NCI-H526 (cell line): ENCODE data around the gene NDOR1.
"Not testable (repeated sequence)": the region's sequence is repeated elsewhere in the genome, so short reads cannot be mapped to it uniquely, and the experiment has no call there.

Source experiments
- DNase-seq, 2 experiments: peaks; one replicate each; lab custom pipeline; 2025; lab: John Stamatoyannopoulos, UW

Gene NDOR1

DNA sequence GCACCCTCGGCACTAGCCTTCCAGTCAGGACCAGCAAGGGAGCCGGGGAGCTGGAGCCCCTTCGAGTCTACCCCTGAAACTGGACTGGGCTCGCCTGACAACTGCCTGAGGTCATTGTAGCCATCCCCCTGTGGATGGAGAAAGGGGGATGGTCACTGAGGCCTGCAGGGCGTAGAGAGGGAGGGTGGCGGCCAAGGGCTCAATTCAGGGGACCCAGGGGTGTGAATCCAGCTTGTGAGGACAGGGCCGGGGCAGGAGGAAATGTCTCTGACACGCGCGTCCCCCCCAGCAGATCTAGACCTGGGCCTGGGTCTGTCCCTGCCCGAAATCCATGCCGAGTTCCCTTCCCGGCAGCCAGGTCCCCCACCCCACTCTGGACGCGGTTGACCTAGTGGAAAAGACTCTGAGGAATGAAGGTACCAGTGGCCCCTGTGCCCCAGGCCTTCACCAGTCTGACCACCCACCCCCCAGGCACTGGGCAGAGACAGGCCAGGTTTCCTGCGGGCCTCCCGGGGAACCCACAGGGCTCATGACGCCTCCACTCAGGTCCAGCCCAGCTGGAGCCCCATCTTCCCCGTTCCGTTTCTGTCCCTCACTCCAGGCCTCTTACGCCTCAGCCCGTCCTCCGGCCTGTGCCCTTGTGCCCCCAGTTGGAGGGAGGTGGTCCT, 26.0 kb downstream of the NDOR1 start:
- DNase-seq = no peak

- DNase-seq = no peak
Observed at GRCh38 chr9:137232101-137232500, 26.6 kb downstream of the NDOR1 start.

DNA sequence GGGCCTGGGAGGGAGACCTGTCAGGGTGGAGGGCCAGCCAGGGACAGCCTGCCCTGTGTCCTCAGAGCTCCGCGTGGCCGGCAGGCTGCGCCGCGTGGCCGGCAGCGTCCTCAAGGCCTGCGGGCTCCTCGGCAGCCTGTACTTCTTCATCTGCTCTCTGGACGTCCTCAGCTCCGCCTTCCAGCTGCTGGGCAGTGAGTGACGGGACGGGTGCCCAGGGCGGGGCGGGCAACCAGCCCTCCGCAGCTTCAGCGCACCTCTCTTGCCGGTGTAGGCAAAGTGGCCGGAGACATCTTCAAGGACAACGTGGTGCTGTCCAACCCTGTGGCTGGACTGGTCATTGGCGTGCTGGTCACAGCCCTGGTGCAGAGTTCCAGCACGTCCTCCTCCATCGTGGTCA, 27.0 kb downstream of the NDOR1 start:
- DNase-seq = no peak

DNA sequence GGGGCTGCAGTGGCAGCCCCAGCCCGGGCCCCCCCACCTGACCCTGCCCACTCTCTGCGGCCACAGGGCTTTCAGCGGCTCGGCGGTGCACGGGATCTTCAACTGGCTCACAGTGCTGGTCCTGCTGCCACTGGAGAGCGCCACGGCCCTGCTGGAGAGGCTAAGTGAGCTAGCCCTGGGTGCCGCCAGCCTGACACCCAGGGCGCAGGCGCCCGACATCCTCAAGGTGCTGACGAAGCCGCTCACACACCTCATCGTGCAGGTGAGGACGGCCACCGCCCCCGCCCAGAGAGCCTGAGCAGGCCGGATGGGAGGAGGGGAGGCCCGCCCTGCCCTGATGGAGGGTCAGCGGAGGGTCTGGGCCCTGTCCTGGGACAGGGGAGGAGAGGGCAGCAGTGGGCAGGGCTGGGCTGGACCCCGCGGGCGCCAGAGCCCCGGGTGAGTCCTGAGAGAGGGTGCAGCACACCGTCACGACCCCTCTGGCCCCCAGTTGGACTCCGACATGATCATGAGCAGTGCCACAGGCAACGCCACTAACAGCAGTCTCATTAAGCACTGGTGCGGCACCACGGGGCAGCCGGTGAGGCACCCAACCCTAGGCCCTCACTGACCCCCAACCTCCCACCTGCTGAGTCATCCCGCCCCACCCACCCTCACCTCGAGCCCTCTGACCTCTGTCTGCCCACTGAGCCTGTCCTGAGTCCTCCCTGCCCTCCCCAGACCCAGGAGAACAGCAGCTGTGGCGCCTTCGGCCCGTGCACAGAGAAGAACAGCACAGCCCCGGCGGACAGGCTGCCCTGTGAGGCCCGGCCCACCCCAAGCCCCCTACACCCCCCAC, 27.9 kb downstream of the NDOR1 start:
- DNase-seq = no peak

DNA sequence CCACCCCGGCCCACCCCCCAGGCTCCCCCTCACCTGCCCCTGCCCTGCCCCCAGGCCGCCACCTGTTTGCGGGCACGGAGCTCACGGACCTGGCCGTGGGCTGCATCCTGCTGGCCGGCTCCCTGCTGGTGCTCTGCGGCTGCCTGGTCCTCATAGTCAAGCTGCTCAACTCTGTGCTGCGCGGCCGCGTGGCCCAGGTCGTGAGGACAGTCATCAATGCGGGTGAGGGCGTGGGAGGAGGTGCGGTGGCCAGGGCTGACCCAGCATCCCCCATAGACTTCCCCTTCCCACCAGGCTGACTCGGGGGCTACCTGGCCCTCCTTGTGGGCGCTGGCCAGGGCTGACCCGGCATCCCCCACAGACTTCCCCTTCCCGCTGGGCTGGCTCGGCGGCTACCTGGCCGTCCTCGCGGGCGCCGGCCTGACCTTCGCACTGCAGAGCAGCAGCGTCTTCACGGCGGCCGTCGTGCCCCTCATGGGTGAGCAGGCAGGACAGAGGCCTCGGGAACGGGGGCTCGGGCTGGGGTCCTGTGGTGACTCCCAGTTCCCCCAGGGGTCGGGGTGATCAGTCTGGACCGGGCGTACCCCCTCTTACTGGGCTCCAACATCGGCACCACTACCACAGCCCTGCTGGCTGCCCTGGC, 28.7 kb downstream of the NDOR1 start:
- no peak for DNase-seq

DNA sequence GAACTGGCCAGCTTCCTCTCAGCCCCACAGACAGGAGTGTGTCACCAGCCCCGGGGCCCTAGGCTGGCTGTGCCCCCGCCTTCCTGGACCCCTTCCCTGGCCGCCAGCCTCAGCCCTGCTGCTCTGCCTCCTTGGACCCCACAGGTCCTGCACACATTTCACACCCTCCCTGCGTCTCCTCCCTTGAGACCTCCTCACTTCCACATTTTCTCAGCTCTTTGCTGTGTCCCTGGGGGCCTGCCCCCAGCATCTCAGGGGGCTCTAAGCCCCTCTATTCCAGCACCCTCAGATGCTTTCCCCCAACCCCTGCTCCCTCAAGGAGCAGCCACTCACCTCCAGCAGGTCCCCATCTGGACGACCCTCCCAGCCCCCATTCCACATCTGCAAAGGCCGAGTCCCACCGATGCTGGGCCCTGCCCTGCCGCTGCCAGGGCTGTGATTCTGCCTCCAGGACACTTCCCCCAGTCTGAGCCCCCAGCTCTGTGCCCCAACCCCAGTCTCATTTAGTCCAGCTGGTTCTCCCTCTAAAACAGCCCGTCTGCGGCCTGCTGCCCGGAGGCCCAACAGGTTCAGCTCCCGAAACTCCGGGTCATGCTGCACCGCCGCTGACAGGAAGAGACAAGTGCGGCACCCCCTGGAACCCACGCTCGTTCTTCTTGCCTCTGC, 29.4 kb downstream of the NDOR1 start:
- DNase-seq = no peak

DNA sequence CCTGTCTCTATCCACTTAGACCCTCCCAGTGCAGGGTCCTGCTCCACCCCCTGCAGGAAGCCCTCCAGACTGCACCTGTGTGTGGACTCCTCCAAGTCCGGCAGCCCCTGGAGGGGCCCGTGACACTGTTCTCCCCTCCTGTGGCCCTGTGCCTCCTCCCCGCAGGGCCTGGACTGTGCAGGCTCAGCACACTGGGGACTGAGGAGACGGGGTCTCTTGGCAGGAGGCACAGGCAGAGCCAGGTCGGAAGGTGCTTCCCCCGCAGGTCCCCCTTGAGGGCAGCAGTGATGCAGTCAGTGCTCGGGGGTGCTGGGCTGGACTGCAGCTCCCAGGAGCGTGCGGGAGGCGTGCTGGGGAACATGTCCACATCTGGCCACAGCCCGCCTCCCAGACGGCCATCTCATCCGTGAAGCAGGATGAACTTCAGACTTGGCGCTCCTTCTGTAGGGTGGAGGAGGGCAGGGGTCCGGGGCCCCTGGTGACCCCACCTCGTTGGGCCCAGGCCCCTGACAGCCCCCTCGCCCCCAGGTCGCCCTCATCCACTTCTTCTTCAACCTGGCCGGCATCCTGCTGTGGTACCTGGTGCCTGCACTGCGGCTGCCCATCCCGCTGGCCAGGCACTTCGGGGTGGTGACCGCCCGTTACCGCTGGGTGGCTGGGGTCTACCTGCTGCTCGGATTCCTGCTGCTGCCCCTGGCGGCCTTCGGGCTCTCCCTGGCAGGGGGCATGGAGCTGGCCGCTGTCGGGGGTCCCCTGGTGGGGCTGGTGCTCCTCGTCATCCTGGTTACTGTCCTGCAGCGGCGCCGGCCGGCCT, 30.1 kb downstream of the NDOR1 start:
- DNase-seq = no peak

DNA sequence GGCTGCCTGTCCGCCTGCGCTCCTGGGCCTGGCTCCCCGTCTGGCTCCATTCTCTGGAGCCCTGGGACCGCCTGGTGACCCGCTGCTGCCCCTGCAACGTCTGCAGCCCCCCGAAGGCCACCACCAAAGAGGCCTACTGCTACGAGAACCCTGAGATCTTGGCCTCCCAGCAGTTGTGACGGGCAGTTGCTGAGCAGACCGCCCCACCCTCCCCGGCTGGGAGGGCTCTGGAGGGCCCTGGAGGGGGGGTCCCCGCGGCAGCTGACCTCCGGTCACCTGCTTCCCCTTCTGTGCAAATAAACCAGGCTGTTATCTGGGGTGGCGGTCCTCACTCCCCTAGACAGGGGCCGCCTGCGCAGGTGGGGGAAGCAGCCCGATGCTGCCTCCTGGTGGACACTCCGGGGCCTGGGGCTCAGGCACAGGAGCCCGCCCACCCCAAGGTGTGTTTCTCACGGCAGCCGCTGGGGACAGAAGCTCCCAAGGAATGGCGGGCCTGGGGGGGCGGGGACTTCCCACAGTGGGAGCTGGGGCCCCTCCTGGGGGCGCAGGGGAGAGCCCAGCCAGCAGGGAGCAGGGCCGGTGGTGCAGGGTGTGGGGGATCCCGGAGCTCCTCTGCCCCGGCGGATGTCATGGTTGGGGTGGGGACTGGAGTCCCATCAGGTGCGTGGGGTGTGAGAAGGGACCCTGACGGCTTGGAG, 30.9 kb downstream of the NDOR1 start:
- DNase-seq = peak; percentile 39 to 89

- no peak for DNase-seq
Observed at GRCh38 chr9:137236936-137237421, 31.5 kb downstream of the NDOR1 start.

GRCh38 chr9:137237759-137238726, 32.5 kb downstream of the NDOR1 start:
- peak; percentile 35 to 67 for DNase-seq

DNA sequence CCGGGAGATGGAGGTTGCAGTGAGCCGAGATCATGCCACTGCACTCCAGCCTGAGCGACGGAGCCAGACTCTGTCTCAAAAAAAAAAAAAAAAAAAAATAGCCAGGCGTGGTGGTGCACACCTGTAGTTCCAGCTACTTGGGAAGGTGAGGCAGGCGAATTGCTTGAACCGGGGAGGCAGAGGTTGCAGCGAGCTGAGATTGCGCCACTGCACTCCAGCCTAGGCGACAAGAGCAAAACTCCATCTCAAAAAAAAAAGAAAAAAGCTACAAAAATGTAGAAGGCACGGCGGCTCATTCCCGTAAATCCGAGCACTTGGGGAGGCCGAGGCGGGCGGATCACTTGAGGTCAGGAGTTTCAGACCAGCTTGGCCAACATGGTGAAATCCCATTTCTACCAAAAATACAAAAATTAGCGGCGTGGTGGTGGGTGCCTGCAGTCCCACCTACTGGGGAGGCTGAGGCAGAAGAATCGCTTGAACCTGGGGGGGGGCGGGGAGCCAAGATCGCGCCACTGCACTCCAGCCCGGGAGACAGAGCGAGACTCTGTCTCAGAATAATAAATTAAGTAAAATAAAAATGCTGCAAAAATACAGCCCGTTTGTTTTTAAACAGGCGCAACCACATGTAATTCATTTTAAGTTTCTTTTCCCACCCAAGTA, 34.2 kb downstream of the NDOR1 start:
- not testable (repeated sequence) for DNase-seq

DNA sequence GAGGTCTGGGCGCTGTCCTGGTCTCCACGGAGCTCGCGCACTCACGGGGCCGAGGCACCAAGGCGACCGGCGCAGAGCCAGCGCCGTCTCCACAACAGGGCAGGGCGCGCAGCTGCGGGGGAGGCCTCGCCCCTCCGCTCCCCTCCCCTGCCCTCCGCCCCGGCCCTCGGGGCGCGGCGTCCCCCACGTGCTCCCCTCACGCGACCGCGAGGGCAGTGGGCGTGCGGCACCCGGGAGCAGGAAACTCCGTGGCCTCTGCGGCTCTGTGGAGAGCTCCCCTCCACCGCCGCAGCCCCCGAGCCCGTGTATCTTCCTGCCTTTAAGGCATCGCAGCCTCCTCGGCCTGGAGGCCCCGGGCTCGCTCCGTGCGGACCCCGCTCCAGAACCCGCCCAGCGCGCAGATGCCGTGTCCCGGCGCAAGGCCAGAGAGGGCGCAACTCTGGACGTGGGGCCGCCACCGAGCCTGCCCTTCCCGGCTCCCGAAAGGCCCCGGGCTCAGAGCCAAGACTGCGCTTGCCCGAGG, 34.9 kb downstream of the NDOR1 start:
- DNase-seq = peak in 1 of 2 experiments; percentile 72

DNA sequence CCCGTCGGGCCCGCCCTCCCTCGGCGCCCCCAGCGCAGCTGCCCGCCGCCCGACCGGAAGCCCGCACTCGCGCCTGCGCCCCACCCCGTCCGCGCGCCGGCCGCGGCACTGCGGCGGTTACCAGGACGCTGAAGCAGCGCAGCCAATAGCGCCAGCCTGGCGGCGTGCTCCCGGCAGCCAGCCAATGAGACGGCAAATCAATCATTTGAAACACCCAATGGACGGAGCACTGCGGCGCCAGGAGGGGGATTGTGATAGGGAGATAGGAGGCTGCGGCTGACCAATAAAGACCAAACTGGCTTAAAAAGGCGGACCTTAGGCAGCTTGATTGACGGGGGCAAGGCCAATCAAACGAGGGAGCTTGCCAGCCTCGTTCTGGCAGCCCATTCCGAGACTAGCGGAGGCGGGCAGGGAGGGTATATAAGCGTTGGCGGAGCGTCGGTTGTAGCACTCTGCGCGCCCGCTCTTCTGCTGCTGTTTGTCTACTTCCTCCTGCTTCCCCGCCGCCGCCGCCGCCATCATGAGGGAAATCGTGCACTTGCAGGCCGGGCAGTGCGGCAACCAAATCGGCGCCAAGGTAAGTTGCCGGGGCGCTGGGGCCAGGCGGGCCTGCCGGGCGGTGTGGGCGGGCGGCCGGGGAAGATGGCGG, 35.5 kb downstream of the NDOR1 start, which contains the start of gene TUBB4B:
TUBB4B (plus strand) TSS at position 447 of the 649 bp plus-strand sequence; CDS start at position 521, 74 bp downstream.
- DNase-seq = peak; percentile 98

- no peak for DNase-seq
Observed at GRCh38 chr9:137241490-137242268, 36.2 kb downstream of the NDOR1 start.

DNA sequence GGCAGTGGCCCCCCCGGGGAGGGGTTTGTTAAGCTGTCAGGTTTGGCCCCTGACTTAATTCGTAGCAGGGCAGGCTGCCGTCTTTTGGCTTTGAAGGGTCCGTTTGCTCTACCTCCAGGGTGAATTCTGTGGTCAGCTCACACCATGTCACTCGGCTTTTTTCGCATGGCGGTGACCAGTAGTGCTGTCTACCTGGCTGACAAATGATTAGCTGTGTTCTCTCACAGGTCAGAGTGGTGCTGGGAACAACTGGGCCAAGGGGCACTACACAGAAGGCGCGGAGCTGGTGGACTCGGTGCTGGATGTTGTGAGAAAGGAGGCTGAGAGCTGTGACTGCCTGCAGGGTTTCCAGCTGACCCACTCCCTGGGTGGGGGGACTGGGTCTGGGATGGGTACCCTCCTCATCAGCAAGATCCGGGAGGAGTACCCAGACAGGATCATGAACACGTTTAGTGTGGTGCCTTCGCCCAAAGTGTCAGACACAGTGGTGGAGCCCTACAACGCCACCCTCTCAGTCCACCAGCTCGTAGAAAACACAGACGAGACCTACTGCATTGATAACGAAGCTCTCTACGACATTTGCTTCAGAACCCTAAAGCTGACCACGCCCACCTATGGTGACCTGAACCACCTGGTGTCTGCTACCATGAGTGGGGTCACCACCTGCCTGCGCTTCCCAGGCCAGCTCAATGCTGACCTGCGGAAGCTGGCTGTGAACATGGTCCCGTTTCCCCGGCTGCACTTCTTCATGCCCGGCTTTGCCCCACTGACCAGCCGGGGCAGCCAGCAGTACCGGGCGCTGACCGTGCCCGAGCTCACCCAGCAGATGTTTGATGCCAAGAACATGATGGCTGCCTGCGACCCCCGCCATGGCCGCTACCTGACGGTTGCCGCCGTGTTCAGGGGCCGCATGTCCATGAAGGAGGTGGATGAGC, 37.0 kb downstream of the NDOR1 start:
- DNase-seq = no peak

- not testable (repeated sequence) for DNase-seq
Observed at GRCh38 chr9:137243266-137243625, 37.7 kb downstream of the NDOR1 start.
